Breast epithelium (tissue), 4 donors: ENCODE data around the gene DMRT1. TPM values are rescaled to one million over a fixed set of nuclear protein-coding genes. Genes with fewer than 3 reads are reported as not detected.
"Not testable (repeated sequence)": the region's sequence is repeated elsewhere in the genome, so short reads cannot be mapped to it uniquely, and the experiment has no call there.

ENCODE experiments used
- DNase-seq, 2 donors: peaks; one replicate each; pipeline ENCODE4 v3.0.0-alpha.2; 2019; ENCODE audit warnings: low spot score in 2 of 2
- H3K27ac ChIP-seq, 2 donors: fragments of 200-600 bp; sonication (generic) in 1 of 2; one replicate each; pipeline ENCODE4 v1.5.1; 2016 to 2019; ENCODE audit warnings: mild to moderate bottlenecking in 1 of 2
- H3K27me3 ChIP-seq, 2 donors: fragments of 200-600 bp; sonication (generic) in 1 of 2; one replicate each; pipeline versions ENCODE4 v1.5.1 to v1.6.0; 2017 to 2019; ENCODE audit warnings: control low read depth in 1 of 2, mild to moderate bottlenecking in 1 of 2
- H3K36me3 ChIP-seq: fragments of 200-600 bp; one replicate; pipeline ENCODE4 v1.5.1; 2019
- H3K4me1 ChIP-seq, 2 donors: fragments of 200-600 bp; sonication (generic); one replicate each; pipeline ENCODE4 v1.5.1; 2016 to 2019; ENCODE audit warnings: control low read depth in 1 of 2
- H3K4me3 ChIP-seq, 3 donors: fragments of 200-600 bp; sonication (generic); 1 replicate in 2 of 3; 2 replicates in 1 of 3; pipeline ENCODE4 v1.5.1; 2016 to 2019; ENCODE audit warnings: mild to moderate bottlenecking in 3 of 3, moderate library complexity in 2 of 3
- H3K9me3 ChIP-seq, 2 donors: fragments of 200-600 bp; sonication (generic) in 1 of 2; one replicate each; pipeline ENCODE4 v1.5.1; 2016 to 2019; ENCODE audit warnings: control low read depth in 1 of 2
- CTCF ChIP-seq, 3 donors: fragments of 450-650 bp; IDR thresholded peaks; one replicate each; pipeline ENCODE4 v1.5.1; 2016 to 2017; ENCODE audit warnings: antibody characterized with exemption in 3 of 3, mild to moderate bottlenecking in 3 of 3, moderate library complexity in 3 of 3
- POLR2A ChIP-seq: fragments of 450-650 bp; IDR thresholded peaks from one replicate; pipeline ENCODE4 v1.6.1; 2016; ENCODE audit warnings: antibody characterized with exemption, mild to moderate bottlenecking, moderate library complexity
- POLR2AphosphoS5 ChIP-seq, 3 donors: sonication (generic); formaldehyde crosslinking; IDR thresholded peaks; one replicate each; pipeline ENCODE4 v1.6.1; 2017; ENCODE audit warnings: antibody characterized with exemption in 3 of 3
- intact Hi-C: fragments of 100-400 bp; cut with DNase I; formaldehyde crosslinking; loops from one replicate; pipeline ENCODE4 v1.15.1; 2023; ENCODE audit warnings: low total_unique reads
- total RNA-seq, 3 donors: library from RNA; depleted of rRNA; stranded (reverse); fragments of >200 nt; gene quantifications; one replicate each; pipeline ENCODE4 v1.1.0, GENCODE V29; 2016

The DMRT1 gene
- total RNA-seq, 3 donors from 2014 or later = not detected

GRCh38 chr9:908536-909205 lies 67.2 kb downstream of the DMRT1 start:
- Histone ChIP-seq H3K4me1 (no peaks in the 10 kb centered on the region), H3K27ac (no peak overlapping the region), H3K4me3 (no peak overlapping the region), H3K9me3 (no peaks in the 10 kb centered on the region), H3K36me3 (no peaks in the 10 kb centered on the region), H3K27me3 (peaks cover 0 to 40% of the 10 kb centered on the region in 2 donors)
- DNase-seq = no peak
- TF ChIP-seq CTCF (IDR thresholded peaks at IDR 0.05) (no peak), POLR2A (no peak), POLR2AphosphoS5 (IDR thresholded peaks at IDR 0.05) (no peak)
- intact Hi-C loops = no loop called here

- intact Hi-C loops = no loop called here
- Histone ChIP-seq H3K27me3 (peaks cover 0 to 37% of the 10 kb centered on the region in 2 donors), H3K4me3 (no peak overlapping the region), H3K36me3 (no peaks in the 10 kb centered on the region), H3K9me3 (no peaks in the 10 kb centered on the region), H3K27ac (no peak overlapping the region), H3K4me1 (no peaks in the 10 kb centered on the region)
- no peak for TF ChIP-seq POLR2A
- no peak for TF ChIP-seq POLR2AphosphoS5 (IDR thresholded peaks at IDR 0.05)
- no peak for TF ChIP-seq CTCF (IDR thresholded peaks at IDR 0.05)
- DNase-seq = no peak
These were observed 69.5 kb downstream of the DMRT1 start for GRCh38 chr9:911005-911404.

- DNase-seq = no peak
- intact Hi-C loops = no loop called here
- Histone ChIP-seq H3K4me3 (no peak overlapping the region), H3K36me3 (no peaks in the 10 kb centered on the region), H3K27me3 (peaks cover 0 to 21% of the 10 kb centered on the region in 2 donors), H3K4me1 (no peaks in the 10 kb centered on the region), H3K27ac (no peak overlapping the region), H3K9me3 (no peaks in the 10 kb centered on the region)
- no peak for TF ChIP-seq CTCF (IDR thresholded peaks at IDR 0.05)
- TF ChIP-seq POLR2AphosphoS5 (IDR thresholded peaks at IDR 0.05) = no peak
- TF ChIP-seq POLR2A = no peak
These were observed 71.3 kb downstream of the DMRT1 start for GRCh38 chr9:912776-913175.

GRCh38 chr9:913526-913925 lies 72.0 kb downstream of the DMRT1 start:
- peaks cover 0 to 15% of the 10 kb centered on the region in 2 donors for H3K27me3 ChIP-seq
- DNase-seq, H3K4me3 ChIP-seq, H3K4me1 ChIP-seq, H3K27ac ChIP-seq, H3K36me3 ChIP-seq, intact Hi-C loops, H3K9me3 ChIP-seq: not testable (repeated sequence)

- no peaks in the 10 kb centered on the region for H3K9me3 ChIP-seq
- H3K4me1 ChIP-seq = no peaks in the 10 kb centered on the region
- intact Hi-C loops = no loop called here
- TF ChIP-seq POLR2A = no peak
- no peak for TF ChIP-seq CTCF (IDR thresholded peaks at IDR 0.05)
- TF ChIP-seq POLR2AphosphoS5 (IDR thresholded peaks at IDR 0.05) = no peak
- peaks cover 0 to 3% of the 10 kb centered on the region in 2 donors for H3K27me3 ChIP-seq
- no peak for DNase-seq
- H3K36me3 ChIP-seq = no peaks in the 10 kb centered on the region
- no peak overlapping the region for H3K27ac ChIP-seq
- H3K4me3 ChIP-seq = no peak overlapping the region
These were observed 76.2 kb downstream of the DMRT1 start for GRCh38 chr9:917730-918129.
